ENCODE results near the gene COL20A1. TPM values are rescaled to one million over a fixed set of nuclear protein-coding genes. Genes with fewer than 3 reads are reported as not detected.

Gene COL20A1
- total and polyA plus RNA-seq, 2 of the 13 experiments (the other 11 are each of a cell fraction or from before 2014, with no cell fraction given): not detected

GRCh38 chr20:63297371-63297781 is 4.4 kb downstream of the COL20A1 start:
- Histone ChIP-seq H3K4me2 (ENCODE audit: low read depth, low read length) (no peak overlapping the region), H4K20me1 (ENCODE audit: insufficient read depth, low read length) (peaks cover 6% of the 10 kb centered on the region; the same call in 1 of the 2 replicates), H3K27me3 (ENCODE audit: control insufficient read depth in 1 of 2, insufficient read depth in 2 of 2, low read length in 2 of 2) (peaks cover 23 to 74% of the 10 kb centered on the region in 2 experiments; a peak in 4 of 5 replicates), H2AFZ (ENCODE audit: low read length) (no peak overlapping the region), H3K4me1 (ENCODE audit: insufficient read depth, low read length) (no peaks in the 10 kb centered on the region), H3K79me2 (ENCODE audit: insufficient read depth, low read length) (no peaks in the 10 kb centered on the region), H3K27ac (ENCODE audit: extremely low read length, insufficient read depth, low read length) (no peak overlapping the region), H3K36me3 (replicated peaks in 1 of 2; ENCODE audit: control insufficient read depth in 1 of 2, insufficient read depth in 2 of 2, low read length in 2 of 2) (no peaks in the 10 kb centered on the region), H3K4me3 (replicated peaks in 1 of 3; ENCODE audit: insufficient read depth in 1 of 3, low read depth in 2 of 3, low read length in 3 of 3) (no peak overlapping the region), H3K9ac (ENCODE audit: insufficient read depth, low read depth, low read length) (no peak overlapping the region), H3K9me3 (ENCODE audit: low read length) (no peaks in the 10 kb centered on the region)
- no peak for DNase-seq (ENCODE audit: low spot score)
- intact Hi-C loops (cut with micrococcal nuclease; ENCODE audit: unreplicated experiment): loop anchor here (5.0 kb wide), 1 partner anchor 90 kb away; no protein-coding TSS in a partner anchor
- 27% methylated on average over 3 of the region's 11 CpGs for WGBS (ENCODE audit: low lambda C conversion rate)
- no peak for ATAC-seq
- POLR2A ChIA-PET: no interaction called here
- TF ChIP-seq ZNF572 (CRISPR knock-in tag; IDR thresholded peaks at IDR 0.05) (no peak), BCL3 (CRISPR knock-in tag; IDR thresholded peaks at IDR 0.05) (no peak), ATF7-NPFF (CRISPR knock-in tag; IDR thresholded peaks at IDR 0.05; ENCODE audit: low read depth) (no peak), TEAD2 (CRISPR knock-in tag; IDR thresholded peaks at IDR 0.05) (no peak), IRF1 (CRISPR knock-in tag; IDR thresholded peaks at IDR 0.05; ENCODE audit: low read depth) (no peak), TEAD3 (CRISPR knock-in tag; optimal IDR thresholded peaks at IDR 0.05; ENCODE audit: borderline replicate concordance) (no peak), ZNF18 (CRISPR knock-in tag; IDR thresholded peaks at IDR 0.05; ENCODE audit: insufficient replicate concordance) (no peak), GLI4 (CRISPR knock-in tag; IDR thresholded peaks at IDR 0.05; ENCODE audit: borderline replicate concordance) (no peak), SSRP1 (CRISPR knock-in tag; IDR thresholded peaks at IDR 0.05) (no peak)
- FAIRE-seq: no peak
- BruUV-seq (replicated peaks): no TSS peak
- CTCF ChIA-PET (ENCODE audit: low intra/inter-chr PET ratio, low total read pairs): no interaction called here
- in situ Hi-C loops (cut with HindIII; ENCODE audit: extremely low pct_ligation_motif_present, low pct_unique_long_range_greater_than_20kb): no loop called here
